HepG2 (cell line): ENCODE measurements around the gene NUAK2. TPM values are rescaled to one million over a fixed set of nuclear protein-coding genes. Genes with fewer than 3 reads are reported as not detected.

Source experiments
- ATAC-seq: fragments of 200-7000 bp; cut with Tn5 transposase; 3 replicates; pipeline ENCODE4 v1.9.1; 2020; ENCODE audit warnings: mild to moderate bottlenecking, moderate library complexity
- BruUV-seq: library from RNA; stranded (reverse); fragments of 400-500 nt; replicated peaks from 2 replicates; lab custom pipeline; 2021; lab: Mats Ljungman, UMichigan
- CTCF ChIA-PET: fragments of 300-600 bp; formaldehyde crosslinking; extraction: SDS; loops from one replicate; lab custom pipeline; 2021; ENCODE audit warnings: low total read pairs, inconsistent platforms, low intra/inter-chr PET ratio; lab: Yijun Ruan, JAX
- POLR2A ChIA-PET: fragments of 350-600 bp; sonication (Branson Sonifier 250); formaldehyde crosslinking; loops from one replicate; lab custom pipeline; 2020; ENCODE audit warnings: antibody characterized with exemption, inconsistent platforms; lab: Yijun Ruan, JAX
- DNase-seq: peaks from one replicate; pipeline ENCODE4 v3.0.0-alpha.2; 2015; ENCODE audit warnings: low spot score
- FAIRE-seq: peaks from 3 replicates; lab custom pipeline; 2011; peaks lifted over from hg19 to GRCh38; lab: Jason Lieb, UNC
- H2AFZ ChIP-seq: one replicate; pipeline ENCODE4 v1.6.1; 2011; ENCODE audit warnings: low read length, inconsistent platforms
- H3K27ac ChIP-seq: fragments of 300-600 bp; 3 replicates; pipeline ENCODE4 v1.8.0; 2011; ENCODE audit warnings: mixed run types, mild to moderate bottlenecking, mixed read lengths, low read length, inconsistent platforms; ENCODE audit not compliant: insufficient read depth; ENCODE audit errors: extremely low read length
- H3K27me3 ChIP-seq, 2 experiments: fragments of 200-600 bp in 1 of 2; 2 replicates in 1 of 2; 3 replicates in 1 of 2; pipeline versions ENCODE4 v1.6.0 to v1.8.0; 2011; ENCODE audit warnings: low read length in 2 of 2, mild to moderate bottlenecking in 2 of 2, moderate library complexity in 2 of 2, inconsistent platforms in 1 of 2; ENCODE audit not compliant: insufficient read depth in 2 of 2, control insufficient read depth in 1 of 2
- H3K36me3 ChIP-seq, 2 experiments: fragments of 200-600 bp in 1 of 2; replicated peaks in 1 of 2; 2 replicates in 1 of 2; 3 replicates in 1 of 2; pipeline versions ENCODE4 v1.5.1 to v1.8.0; 2011; ENCODE audit warnings: low read length in 2 of 2, inconsistent platforms in 1 of 2; ENCODE audit not compliant: insufficient read depth in 2 of 2, control insufficient read depth in 1 of 2
- H3K4me1 ChIP-seq: 2 replicates; pipeline ENCODE4 v1.5.1; 2012; ENCODE audit warnings: low read length, inconsistent platforms; ENCODE audit not compliant: insufficient read depth
- H3K4me2 ChIP-seq: 2 replicates; pipeline ENCODE4 v1.6.0; 2011; ENCODE audit warnings: low read depth, low read length, inconsistent platforms
- H3K4me3 ChIP-seq, 3 experiments: fragments of 200-600 bp in 1 of 3; sonication (generic), shearing (Covaris generic) in 1 of 3; replicated peaks in 1 of 3; 2 replicates each; pipeline ENCODE4 v1.5.1; 2011 to 2016; ENCODE audit warnings: low read length in 3 of 3, inconsistent platforms in 2 of 3, low read depth in 2 of 3, mild to moderate bottlenecking in 2 of 3, control low read depth in 1 of 3, mixed read lengths in 1 of 3; ENCODE audit not compliant: insufficient read depth in 1 of 3
- H3K79me2 ChIP-seq: one replicate; pipeline ENCODE4 v1.6.1; 2011; ENCODE audit warnings: low read length, inconsistent platforms; ENCODE audit not compliant: insufficient read depth
- H3K9ac ChIP-seq: 2 replicates; pipeline ENCODE4 v1.6.0; 2011; ENCODE audit warnings: mild to moderate bottlenecking, low read depth, low read length, inconsistent platforms; ENCODE audit not compliant: insufficient read depth
- H3K9me3 ChIP-seq: 2 replicates; pipeline ENCODE4 v1.5.1; 2012; ENCODE audit warnings: mild to moderate bottlenecking, low read length
- H4K20me1 ChIP-seq: 2 replicates; pipeline ENCODE4 v1.6.0; 2011; ENCODE audit warnings: inconsistent platforms, mild to moderate bottlenecking, low read length, moderate library complexity; ENCODE audit not compliant: insufficient read depth
- CCDC6 ChIP-seq: sonication (generic); formaldehyde crosslinking; IDR thresholded peaks from 2 replicates; pipeline ENCODE4 v1.8.1; 2022; ENCODE audit warnings: mild to moderate bottlenecking, missing genetic modification reagents, moderate library complexity
- DMTF1 ChIP-seq: sonication (generic); formaldehyde crosslinking; IDR thresholded peaks from 2 replicates; pipeline ENCODE4 v1.4.0; 2020; ENCODE audit warnings: mild to moderate bottlenecking, missing genetic modification reagents
- ELF1 ChIP-seq: sonication (generic); formaldehyde crosslinking; IDR thresholded peaks from 2 replicates; pipeline ENCODE4 v1.4.0; 2020; ENCODE audit warnings: missing genetic modification reagents
- FOXA1 ChIP-seq, 2 experiments: fragments of 450-650 bp in 1 of 2; sonication (generic) in 1 of 2; formaldehyde crosslinking in 1 of 2; IDR thresholded peaks; 2 replicates each; pipeline versions ENCODE4 v1.4.0 to v1.6.1; 2016 to 2020; ENCODE audit warnings: missing genetic modification reagents in 1 of 2
- FOXJ3 ChIP-seq: sonication (generic); formaldehyde crosslinking; IDR thresholded peaks from 2 replicates; pipeline ENCODE4 v1.4.0; 2020; ENCODE audit warnings: missing genetic modification reagents, mild to moderate bottlenecking, borderline replicate concordance
- NKX3-1 ChIP-seq: sonication (generic); formaldehyde crosslinking; IDR thresholded peaks from 2 replicates; pipeline ENCODE4 v1.5.0; 2020; ENCODE audit warnings: missing genetic modification reagents
- PREB ChIP-seq: sonication (generic); formaldehyde crosslinking; IDR thresholded peaks from 2 replicates; pipeline ENCODE4 v1.4.0; 2020; ENCODE audit warnings: missing genetic modification reagents
- RXRB ChIP-seq: IDR thresholded peaks from 2 replicates; pipeline ENCODE4 v1.6.1; 2016; ENCODE audit warnings: borderline replicate concordance, missing genetic modification reagents, missing compliant biosample characterization
- ZHX2 ChIP-seq, 2 experiments: sonication (generic) in 1 of 2; formaldehyde crosslinking in 1 of 2; IDR thresholded peaks; 2 replicates each; pipeline versions ENCODE4 v1.6.1 to v1.9.0; 2014 to 2022; ENCODE audit warnings: antibody characterized with exemption in 1 of 2, borderline replicate concordance in 1 of 2, inconsistent platforms in 1 of 2, low read depth in 1 of 2, missing genetic modification reagents in 1 of 2
- ZNF800 ChIP-seq: sonication (generic); formaldehyde crosslinking; IDR thresholded peaks from 2 replicates; pipeline ENCODE4 v1.4.0; 2020; ENCODE audit warnings: missing genetic modification reagents
- WGBS: methylation state at CpG from one replicate; pipeline ENCODE4 v1.1.6; 2017; ENCODE audit warnings: low lambda C conversion rate; 5-methylcytosine and 5-hydroxymethylcytosine counted together
- in situ Hi-C: cut with HindIII; loops from 2 replicates; pipeline ENCODE4 v1.10.0; 2017; ENCODE audit warnings: low pct_unique_long_range_greater_than_20kb; ENCODE audit not compliant: extremely low pct_ligation_motif_present
- intact Hi-C: fragments of 100-400 bp; cut with micrococcal nuclease; formaldehyde crosslinking; loops from one replicate; pipeline ENCODE4 v1.10.0; 2022; ENCODE audit not compliant: unreplicated experiment
- polyA plus RNA-seq, 8 experiments: library from polyadenylated mRNA; depleted of rRNA in 3 of 8; stranded (reverse) in 7 of 8; unstranded in 1 of 8; fragments of >200 nt; fragmentation: Illumina TruSeq in 4 of 8; extraction: Trizol in 4 of 8; gene quantifications; 2 replicates each; pipeline versions ENCODE4 v1.2.1 to v1.2.3, GENCODE V29; 2011 to 2016; ENCODE audit warnings: low read depth in 4 of 8, missing spikeins in 1 of 8, mixed read lengths in 1 of 8; ENCODE audit not compliant: insufficient read depth in 1 of 8
- total RNA-seq, 5 experiments: library from RNA; depleted of rRNA; stranded (reverse); fragments of >200 nt; fragmentation: Illumina TruSeq; extraction: Trizol; gene quantifications; 2 replicates each; pipeline ENCODE4 v1.2.3, GENCODE V29; 2016; ENCODE audit warnings: low read depth in 1 of 5

Gene NUAK2
- total and polyA plus RNA-seq, 2 of the 13 experiments (the other 11 are each of a cell fraction or from before 2014, with no cell fraction given), result 0.75 to 1.1 TPM

- H3K4me3 ChIP-seq, result peak overlapping the region in 1 of 3 experiments; percentile 52; a peak in 1 of 6 replicates
- TF ChIP-seq DMTF1, result no peak
- peak; percentile 42; the same call in 1 of the 2 replicates for TF ChIP-seq FOXJ3
- TF ChIP-seq ZNF800 (CRISPR knock-in tag), result 0 out of 2 replicates have a peak, but pooled peaks have one; percentile 24
- no peak for TF ChIP-seq CCDC6 (CRISPR knock-in tag)
- TF ChIP-seq FOXA1 (IDR thresholded peaks at IDR 0.05), result no peak
- peak; percentile 62 for TF ChIP-seq FOXA1 (CRISPR knock-in tag; IDR thresholded peaks at IDR 0.05)
- no peak for TF ChIP-seq ZHX2 (IDR thresholded peaks at IDR 0.05; ENCODE audit: low read depth)
- TF ChIP-seq ZHX2 (CRISPR knock-in tag; IDR thresholded peaks at IDR 0.05; ENCODE audit: borderline replicate concordance), result no peak
- no peak for TF ChIP-seq NKX3-1 (CRISPR knock-in tag)
- TF ChIP-seq PREB (CRISPR knock-in tag), result no peak
- TF ChIP-seq RXRB (CRISPR knock-in tag), result peak; percentile 22; the same call in 1 of the 2 replicates
- TF ChIP-seq ELF1, result no peak
These were observed 22.8 kb upstream of the NUAK2 start for GRCh38 chr1:205344066-205344928.

More at GRCh38 chr1:205344066-205344928, 22.8 kb upstream of the NUAK2 start:
- Histone ChIP-seq H3K9me3 (no peaks in the 10 kb centered on the region), H2AFZ (no peak overlapping the region), H3K4me2 (peak overlapping the region; percentile 53), H3K27ac (no peak overlapping the region), H3K4me1 (peaks cover 9% of the 10 kb centered on the region), H3K9ac (no peak overlapping the region), H3K27me3 (peaks cover 16 to 76% of the 10 kb centered on the region in 2 experiments), H3K79me2 (no peaks in the 10 kb centered on the region), H3K36me3 (no peaks in the 10 kb centered on the region), H4K20me1 (no peaks in the 10 kb centered on the region)
- ChIA-PET POLR2A (no interaction called here), CTCF (interaction anchor here (1.0 kb wide), 1 partner anchor 9 kb away, joined by 3 read pairs; no protein-coding TSS in a partner anchor)
- no peak for FAIRE-seq
- in situ Hi-C loops (no loop called here), intact Hi-C loops (no loop called here)
- no TSS peak for BruUV-seq
- DNase-seq, result peak; percentile 59
- ATAC-seq, result peak; percentile 83
- 3% methylated on average over 7 of the region's 59 CpGs for WGBS
